ENCODE data around the gene EMP1.
A peak's percentile ranks its signal among the peaks of the same experiment; 100 is the strongest.

EMP1 gene

GRCh38 chr12:13173012-13173932 lies 23.3 kb upstream of the EMP1 start:
- no peak for DNase-seq

- DNase-seq = no peak
Measured at GRCh38 chr12:13175499-13175898, 21.0 kb upstream of the EMP1 start.

- no peak for DNase-seq
Measured at GRCh38 chr12:13176256-13176655, 20.3 kb upstream of the EMP1 start.

GRCh38 chr12:13177373-13177772 lies 19.2 kb upstream of the EMP1 start:
- no peak for DNase-seq

GRCh38 chr12:13177906-13178305 lies 18.6 kb upstream of the EMP1 start:
- DNase-seq = no peak

GRCh38 chr12:13178568-13179210 lies 17.8 kb upstream of the EMP1 start:
- DNase-seq = no peak

- peak; percentile 40 for DNase-seq
Measured at GRCh38 chr12:13179211-13180074, 17.1 kb upstream of the EMP1 start.

- DNase-seq = no peak
Measured at GRCh38 chr12:13181375-13182070, 15.0 kb upstream of the EMP1 start.

GRCh38 chr12:13182881-13183280 lies 13.6 kb upstream of the EMP1 start:
- DNase-seq = no peak

GRCh38 chr12:13183620-13184019 lies 12.9 kb upstream of the EMP1 start:
- DNase-seq = no peak

GRCh38 chr12:13186302-13186701 lies 10.2 kb upstream of the EMP1 start:
- DNase-seq = no peak

GRCh38 chr12:13187399-13187798 lies 9.1 kb upstream of the EMP1 start:
- no peak for DNase-seq

GRCh38 chr12:13189264-13189663 lies 7.3 kb upstream of the EMP1 start:
- DNase-seq = no peak

GRCh38 chr12:13190275-13190674 lies 6.3 kb upstream of the EMP1 start:
- no peak for DNase-seq

- DNase-seq = no peak
Measured at GRCh38 chr12:13192719-13193118, 3.8 kb upstream of the EMP1 start.

GRCh38 chr12:13193505-13194231 lies 2.9 kb upstream of the EMP1 start:
- DNase-seq = no peak

GRCh38 chr12:13194401-13195110 lies 2.0 kb upstream of the EMP1 start:
- no peak for DNase-seq

- DNase-seq = no peak
Measured at GRCh38 chr12:13195250-13195649, 1.3 kb upstream of the EMP1 start.

- no peak for DNase-seq
Measured at GRCh38 chr12:13195785-13196129, 769 bp upstream of the EMP1 start.

GRCh38 chr12:13197032-13197431 lies 506 bp downstream of the EMP1 start:
- DNase-seq = no peak

GRCh38 chr12:13197526-13198143 lies 1.1 kb downstream of the EMP1 start:
- no peak for DNase-seq

Data from CD4-positive, alpha-beta T cell treated with Interleukin-10 for 1 hour (primary cell).